OCI-LY1 (cell line): Measurements from ENCODE around the gene TBX15.

Experiments
- CTCF ChIP-seq: fragments of 200-600 bp; sonication (generic), shearing (Covaris generic); IDR thresholded peaks from 2 replicates; pipeline ENCODE4 v1.5.1; 2017; ENCODE audit warnings: mild to moderate bottlenecking, antibody characterized with exemption, low read length, moderate library complexity, mixed read lengths
- EZH2 ChIP-seq: fragments of 200-600 bp; sonication (generic), shearing (Covaris generic); IDR thresholded peaks from 2 replicates; pipeline ENCODE4 v1.8.0; 2017; ENCODE audit warnings: borderline replicate concordance, mixed run types, mild to moderate bottlenecking, antibody characterized with exemption, low read length, moderate library complexity, mixed read lengths

GRCh38 chr1:118859999-118860398 is 128.1 kb downstream of the TBX15 start:
- no peak for TF ChIP-seq CTCF
- no peak for TF ChIP-seq EZH2
